CD4-positive, alpha-beta T cell treated with Interleukin-12 subunit alpha and Interleukin-12 subunit beta, for 1 hour (primary cell): ENCODE data around the gene PFKFB4.
"Not testable (repeated sequence)": the region's sequence is repeated elsewhere in the genome, so short reads cannot be mapped to it uniquely, and the experiment has no call there.

Experiments used
- DNase-seq: peaks from one replicate; pipeline ENCODE4 v3.0.0-alpha.2; 2020

Gene PFKFB4

DNA sequence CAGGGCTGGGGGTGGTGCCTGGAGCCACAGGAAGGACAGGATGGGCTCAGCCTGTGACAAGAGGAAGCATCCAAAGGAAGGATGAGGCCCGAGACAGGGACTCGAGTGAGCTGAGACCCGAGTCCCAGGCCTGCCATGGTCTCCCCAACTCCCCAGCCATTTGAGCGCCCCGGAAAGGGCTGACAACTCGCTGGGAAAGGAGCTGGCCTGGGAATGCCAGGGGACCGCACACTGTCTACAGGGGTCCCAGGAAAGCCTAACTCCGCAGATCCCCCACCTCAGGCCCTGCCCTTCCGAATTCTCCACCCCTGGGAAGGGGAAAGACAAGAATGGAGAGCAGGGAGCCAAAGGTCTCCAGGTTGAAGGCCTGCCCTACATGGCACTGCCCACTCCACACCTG is 31.6 kb downstream of the PFKFB4 start:
- DNase-seq, result no peak

DNA sequence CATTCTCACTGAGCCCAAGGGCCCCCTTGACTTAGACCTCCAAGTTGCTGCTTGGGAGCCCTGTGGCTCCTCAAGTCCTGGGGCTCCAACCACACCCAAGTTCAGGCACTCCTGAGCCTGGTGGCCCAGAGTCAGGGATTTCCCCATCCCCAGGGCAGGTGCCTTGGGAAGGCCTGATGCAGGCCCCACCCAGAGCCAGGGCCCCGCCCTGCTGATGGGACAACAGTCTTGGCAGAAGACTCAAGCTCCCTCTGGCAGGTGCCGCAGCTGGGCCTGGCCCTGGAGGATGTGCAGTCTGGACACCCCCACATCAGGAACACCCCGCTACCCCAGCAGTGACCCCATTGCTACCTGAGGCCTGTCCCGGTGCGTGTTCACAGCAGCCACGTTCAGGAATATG is 35.0 kb downstream of the PFKFB4 start:
- no peak for DNase-seq

DNA sequence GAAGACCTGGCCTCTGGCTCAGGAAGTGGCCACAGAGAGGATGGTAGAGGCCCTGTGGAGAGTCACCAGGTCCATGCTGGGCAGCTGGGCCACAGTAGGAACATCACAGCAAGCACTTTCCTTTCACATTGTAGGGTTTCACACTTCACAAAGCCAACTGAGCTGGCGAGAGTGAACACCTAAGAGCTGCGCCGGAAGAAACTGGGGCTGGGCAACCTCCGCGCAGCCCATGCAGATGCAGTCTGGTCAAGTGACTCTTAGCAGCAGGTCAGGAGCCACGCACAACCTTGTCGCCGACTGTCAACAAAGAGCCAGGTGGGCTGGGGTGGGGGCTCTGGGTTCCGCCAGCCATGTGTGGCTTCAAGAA is 37.3 kb downstream of the PFKFB4 start:
- DNase-seq, result no peak

DNA sequence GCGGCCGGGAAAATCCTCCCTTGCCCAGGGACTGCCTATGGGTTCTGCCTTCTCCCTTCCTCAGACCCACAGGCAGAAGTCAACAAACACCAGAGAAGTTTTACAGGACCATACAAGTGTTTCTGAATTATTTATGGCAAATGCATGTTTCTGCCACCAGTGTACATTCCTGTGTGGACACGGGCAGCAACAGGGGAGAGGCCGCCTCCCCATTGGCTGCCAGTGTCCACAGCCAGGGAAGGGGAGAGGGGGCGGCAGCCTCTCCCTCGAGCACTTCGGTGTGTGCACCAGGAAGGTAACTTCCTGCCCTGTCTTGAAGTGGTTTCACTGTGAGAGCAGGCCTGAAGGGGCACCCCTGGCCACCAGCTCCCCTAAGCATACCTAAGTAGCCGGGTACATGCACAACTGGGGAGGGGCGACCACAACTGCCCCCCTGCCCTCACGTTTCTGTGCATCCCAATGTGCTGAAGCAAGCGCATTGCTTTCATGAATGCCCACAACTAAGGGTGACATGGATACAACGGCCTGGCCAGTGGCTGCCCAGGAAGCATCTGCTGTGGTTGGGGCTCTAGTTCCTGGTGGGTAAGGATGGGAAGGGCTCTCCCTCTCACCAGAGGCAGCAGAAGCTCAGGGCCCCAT is 37.8 kb downstream of the PFKFB4 start:
- no peak for DNase-seq

DNA sequence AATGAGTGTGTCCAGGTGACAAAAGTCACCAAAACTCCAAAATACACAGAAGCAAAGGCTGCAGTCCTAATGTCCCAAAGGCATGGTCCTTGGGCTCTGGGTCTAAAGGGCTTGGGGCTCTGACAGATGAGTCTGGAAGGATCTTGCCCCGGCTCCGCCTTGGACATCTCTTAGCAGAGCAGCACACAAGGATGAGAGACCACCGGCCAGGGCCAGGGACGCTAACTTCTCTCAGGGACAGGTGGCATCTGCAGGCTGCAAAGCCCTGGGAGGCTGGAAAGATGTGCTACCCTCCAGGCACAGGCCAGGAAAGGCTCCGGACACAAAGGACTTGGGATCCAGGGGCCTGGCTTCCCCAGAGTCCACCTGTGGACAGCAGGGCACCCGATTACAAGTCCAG is 38.5 kb downstream of the PFKFB4 start:
- DNase-seq, result no peak

DNA sequence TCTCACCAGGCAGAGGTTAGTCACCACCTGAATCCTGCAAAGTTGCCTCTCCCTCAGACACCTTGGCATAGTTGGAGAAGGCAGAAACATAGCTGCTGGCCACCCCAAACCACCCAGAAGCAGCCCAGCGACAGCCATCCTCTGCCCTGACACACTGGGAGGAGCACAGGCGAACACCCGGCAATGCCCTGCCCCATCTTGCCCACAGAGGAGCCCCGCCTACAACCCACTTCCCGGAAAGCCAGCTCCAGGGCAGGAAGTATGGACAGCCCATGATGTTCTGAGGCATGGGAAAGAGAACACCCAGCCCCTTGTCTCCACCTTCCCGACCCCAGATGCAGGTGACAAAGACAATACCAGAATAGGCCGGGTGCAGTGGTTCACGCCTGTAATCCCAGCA is 40.0 kb downstream of the PFKFB4 start:
- no peak for DNase-seq

DNA sequence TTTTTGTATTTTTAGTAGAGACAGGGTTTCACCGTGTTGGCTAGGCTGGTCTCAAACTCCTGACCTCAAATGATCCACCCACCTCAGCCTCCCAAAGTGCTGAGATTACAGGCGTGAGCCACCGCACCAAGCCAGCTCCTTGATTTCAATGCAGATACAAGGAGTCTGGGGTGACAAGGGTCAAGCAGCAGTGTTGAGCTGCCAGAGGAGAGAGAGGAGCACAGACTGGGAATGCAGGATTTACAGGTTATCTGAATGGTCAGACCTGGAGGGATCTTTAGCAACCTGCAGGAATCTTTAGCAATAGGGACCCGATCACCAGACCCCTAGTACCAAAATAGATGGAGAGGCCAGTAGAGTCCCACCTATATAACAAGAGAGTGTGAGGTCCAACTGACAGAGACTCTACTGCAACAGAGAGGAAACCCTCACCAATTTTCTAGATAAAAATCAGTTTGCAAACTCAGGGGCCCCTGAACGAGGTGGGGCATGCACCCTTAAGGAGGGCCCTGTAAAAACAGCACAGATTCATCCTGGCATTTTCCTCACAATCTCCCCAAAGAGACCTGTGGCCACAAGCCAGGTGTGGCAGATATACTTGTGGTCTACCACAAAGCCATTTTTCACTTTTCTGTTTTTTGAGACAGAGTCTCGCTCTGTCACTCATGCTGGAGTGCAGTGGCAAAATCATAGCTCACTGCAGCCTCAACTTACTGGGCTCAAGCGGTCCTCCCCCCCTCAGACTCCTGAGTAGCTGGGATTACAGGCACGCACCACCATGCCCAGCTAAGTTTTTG is 42.0 kb downstream of the PFKFB4 start:
- DNase-seq, result peak; percentile 47

DNA sequence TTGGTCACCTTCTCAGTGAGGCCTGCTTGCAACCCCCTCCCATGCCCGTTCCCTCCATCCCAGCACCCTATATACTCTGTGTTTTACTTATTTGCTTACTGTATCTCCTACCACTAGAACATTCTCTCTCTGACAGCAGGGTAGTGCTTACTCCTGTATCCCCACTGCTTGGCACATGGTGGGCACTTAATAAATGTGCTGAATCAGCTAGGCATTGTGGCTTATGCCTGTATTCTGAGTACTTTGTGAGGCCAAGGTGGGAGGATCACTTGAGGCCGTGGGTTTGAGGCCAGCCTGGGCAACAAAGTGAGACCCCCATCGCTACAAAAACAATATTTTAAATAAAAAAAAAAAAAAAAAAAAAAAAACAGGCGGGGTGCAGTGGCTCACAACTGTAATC is 45.1 kb downstream of the PFKFB4 start:
- no peak for DNase-seq

DNA sequence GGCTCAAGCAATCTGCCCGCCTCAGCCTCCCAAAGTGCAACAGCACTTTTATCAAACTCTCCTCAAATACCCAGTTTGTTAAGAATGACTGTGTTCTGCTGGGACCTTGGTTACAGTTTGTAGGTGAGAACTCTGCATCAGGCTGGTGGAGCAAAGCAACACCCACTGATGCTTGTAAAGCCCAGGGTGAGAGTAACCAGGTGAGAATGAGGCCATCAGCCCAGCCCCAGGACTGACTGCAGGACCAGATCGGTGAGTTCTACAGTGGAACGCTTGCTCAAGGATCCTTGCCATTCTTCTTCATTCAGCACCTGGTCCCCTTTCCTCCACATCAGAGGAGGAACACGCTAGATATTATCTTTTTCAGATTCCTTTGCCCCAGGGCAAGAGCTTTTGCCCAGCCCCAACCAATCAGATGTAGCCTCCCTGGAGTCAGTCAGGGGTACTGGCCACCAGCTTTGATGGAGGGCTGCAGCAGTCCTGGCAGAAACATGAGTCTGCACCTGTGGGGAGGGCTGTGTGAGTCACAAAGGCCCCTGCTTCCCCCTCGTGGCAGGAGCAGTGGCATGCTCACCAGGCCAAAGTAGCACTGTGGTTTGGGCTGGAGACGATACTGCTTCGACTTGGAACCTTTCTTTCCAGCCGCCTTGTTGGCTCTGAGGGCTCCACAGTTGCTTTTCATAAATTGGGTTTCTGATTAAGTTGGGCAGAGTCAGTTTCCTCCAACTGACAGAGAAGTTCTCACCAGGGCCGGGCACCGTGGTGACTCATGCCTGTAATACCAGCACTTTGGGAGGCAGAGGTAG is 49.1 kb downstream of the PFKFB4 start:
- peak; percentile 83 for DNase-seq

DNA sequence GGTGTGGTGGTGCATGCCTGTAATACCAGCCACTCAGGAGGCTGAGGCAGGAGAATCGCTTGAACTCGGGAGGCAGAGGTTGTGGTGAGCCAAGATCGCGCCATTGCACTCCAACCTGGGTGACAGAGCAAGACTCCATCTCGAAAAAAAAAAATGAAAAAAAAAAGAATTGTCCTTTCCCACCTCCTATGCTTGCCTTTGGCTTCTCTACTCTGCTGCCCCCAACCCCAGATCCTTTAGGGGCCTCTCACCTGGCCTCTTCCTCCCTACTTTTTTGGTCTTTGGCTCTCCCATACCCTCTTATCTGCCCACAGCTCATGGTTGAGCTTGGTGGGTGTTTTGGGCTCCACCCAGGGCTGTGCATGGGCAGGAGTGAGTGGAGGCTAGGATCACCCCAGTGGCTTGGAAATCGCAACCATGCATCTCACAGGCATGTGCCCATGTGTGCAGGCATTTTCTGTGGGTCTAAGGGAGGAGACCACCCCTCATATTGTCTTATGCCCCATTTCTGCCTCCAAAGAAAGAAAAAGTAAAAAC is 50.6 kb downstream of the PFKFB4 start:
- DNase-seq, result no peak

DNA sequence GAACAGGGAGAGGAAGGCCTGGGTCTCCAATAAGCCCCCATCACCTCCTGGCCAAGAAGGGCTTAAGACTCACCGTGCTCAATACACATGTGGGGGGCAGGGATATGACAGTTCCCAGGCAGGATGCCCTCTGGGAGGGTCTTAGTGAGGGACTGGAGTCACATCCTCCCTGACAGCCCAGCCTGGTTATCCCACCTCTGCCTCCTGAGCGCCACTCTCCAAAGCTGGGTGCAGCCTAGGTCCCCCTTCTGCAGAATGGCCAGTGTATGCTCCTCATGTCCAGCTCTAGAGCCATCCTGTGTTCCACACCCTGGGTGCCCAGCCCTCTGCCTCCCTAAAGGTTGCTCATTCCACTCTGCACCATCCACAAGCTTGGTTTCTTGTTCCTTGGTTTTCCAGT is 51.5 kb downstream of the PFKFB4 start:
- DNase-seq, result no peak

DNA sequence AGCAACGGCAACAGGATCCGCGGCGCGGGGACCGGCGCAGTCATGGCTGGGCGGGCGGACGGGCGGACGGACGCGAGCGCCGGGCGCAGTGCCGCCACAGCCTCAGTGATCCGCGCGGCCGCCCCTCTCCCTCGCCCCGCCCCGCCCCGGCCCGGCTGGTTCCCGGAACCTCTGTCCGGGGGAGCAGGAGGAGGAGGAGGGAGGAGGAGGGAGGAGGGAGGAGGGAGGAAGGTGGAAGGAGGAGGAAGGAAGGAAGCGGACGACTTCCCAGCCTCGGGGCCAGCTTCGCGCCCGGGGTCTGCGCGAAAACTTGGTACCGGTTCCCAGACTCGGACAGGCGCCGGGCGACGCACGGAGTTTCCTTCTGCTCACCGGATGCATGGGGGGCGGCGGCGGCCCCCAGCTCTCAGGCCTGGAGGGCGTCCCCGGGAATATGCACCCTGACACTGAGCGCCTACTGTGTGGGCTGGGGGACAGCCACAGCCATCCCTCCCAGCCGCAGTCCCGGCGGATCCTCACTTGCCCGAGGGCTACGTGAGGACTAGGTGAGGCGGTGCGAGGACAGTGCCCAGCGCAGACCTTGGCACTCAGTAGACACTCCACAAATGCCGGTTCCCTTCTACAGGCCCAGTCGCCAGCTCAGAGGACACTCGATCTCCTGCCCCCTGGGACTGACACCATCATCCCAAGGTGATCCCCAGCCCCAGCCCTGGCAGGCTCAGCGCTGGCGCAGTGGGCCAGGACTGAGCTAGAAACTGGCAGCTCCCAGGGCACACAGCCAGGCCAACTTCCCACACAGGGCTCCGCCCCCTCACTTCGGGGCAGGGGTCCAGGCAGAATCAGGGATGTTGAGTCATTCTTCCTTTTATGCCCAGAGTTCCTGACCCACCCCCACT is 52.3 kb downstream of the PFKFB4 start, which contains the start of gene SHISA5:
Gene SHISA5, minus strand, starts transcription at position 124 of the 896 bp plus-strand sequence. Its CDS starts 80 bp downstream, at position 44.
- DNase-seq, result peak; percentile 57

DNA sequence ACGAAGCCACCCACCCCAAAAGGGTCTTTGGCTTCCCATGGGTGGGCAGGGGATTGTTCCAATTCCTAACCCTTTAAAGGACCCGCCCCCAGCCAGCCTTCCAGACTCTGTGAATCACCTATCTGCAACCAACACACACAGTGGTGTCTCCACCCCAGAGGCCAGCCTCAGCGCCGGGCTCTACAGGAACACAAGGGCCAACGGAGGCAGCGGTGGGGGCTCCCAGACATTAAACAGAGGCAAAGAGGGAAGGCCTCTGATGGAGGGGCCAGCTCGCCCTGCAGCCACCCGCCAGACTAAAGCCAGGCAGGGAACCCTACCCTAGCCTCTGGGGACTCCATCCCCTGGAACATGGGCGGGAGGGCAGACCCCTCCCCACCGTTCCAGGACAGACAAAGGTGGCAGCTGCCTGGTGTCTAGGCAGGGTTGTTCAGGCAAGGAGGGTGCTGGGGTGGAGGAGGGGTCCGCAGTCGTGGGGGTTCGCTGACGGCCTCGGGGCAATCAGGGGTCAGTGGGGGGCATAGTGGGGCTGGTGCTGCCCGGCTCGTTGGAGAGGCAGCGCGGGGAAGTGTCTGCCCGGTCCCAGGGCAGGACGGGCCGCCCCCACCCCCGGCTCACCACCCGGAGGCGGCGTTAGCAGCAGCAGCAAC is 53.1 kb downstream of the PFKFB4 start:
- DNase-seq, result no peak

DNA sequence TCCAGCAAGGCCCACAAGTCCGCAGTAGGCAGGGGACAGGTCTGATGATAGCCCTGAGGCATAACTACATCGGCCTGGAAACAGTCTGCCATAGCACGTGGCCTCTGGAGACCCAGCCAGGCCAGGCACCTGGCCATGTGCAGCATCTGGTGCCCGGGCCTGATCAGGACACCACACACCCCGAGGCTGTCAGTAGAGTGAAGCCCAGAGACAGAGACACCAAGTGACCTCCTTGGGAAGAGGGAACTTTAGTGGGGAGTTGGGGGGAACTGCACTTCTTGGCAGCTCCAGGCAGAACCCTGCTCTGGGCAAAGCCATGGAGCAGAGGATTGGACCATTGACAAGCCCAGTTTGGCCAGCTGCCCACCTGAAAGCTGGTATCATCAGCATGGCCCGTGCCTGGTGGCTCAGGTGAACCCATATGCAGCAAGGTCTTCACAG is 53.9 kb downstream of the PFKFB4 start:
- no peak for DNase-seq

DNA sequence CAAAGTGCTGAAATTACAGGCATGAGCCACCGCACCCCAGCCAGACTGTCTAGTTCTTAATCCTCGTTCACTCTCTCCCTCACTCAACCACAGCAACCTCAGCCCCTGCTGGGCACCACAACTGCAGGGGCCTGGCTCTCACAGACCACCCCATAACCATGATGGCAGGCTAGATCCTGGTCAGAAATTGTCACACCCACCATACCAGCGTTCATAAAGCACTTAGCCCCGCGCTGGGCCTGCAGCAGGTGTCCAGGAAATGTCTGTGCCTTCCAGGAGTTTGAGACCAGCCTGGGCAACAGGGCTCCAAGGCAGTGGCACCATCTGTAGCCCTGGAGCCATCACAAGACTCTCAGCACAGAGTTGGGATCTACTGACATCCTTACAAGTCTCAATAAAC is 54.5 kb downstream of the PFKFB4 start:
- DNase-seq, result no peak

DNA sequence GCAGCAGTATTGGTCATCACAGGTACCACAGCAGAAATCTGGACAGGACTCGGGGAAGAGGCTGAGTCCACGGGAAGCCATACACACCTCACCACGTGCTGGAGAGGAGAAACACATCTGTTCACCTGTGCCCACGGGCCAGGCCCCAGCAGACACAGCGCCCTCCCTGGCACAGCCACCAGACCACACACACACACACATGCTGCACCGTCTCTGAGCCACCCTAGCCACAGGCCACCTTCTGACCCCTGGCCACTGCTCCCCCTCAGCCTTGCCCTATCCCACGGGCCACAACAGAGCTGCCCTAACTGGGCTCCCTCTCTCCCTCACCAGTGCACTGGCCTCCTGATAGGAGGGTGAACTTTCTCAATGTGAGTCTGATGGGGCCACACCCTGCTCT is 55.4 kb downstream of the PFKFB4 start:
- no peak for DNase-seq

DNA sequence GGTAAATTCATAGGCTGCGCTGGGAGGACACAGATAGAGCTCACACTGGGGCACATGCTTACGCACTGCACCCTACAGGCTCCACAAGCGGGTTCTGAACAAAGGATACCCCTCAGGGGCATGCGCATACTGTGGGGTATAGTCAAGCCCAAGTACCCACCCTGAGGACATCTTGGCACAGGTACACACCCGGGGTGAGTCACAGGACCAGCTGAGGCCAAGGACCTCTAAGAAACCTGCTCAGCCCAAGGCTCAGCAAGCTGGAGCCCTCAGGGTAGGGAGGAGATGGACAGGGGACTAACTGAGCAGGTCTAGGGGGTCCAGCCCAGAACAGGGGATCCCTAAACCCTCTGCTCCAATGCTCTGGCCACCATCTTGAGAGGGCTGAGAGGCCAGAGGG is 55.9 kb downstream of the PFKFB4 start:
- no peak for DNase-seq

DNA sequence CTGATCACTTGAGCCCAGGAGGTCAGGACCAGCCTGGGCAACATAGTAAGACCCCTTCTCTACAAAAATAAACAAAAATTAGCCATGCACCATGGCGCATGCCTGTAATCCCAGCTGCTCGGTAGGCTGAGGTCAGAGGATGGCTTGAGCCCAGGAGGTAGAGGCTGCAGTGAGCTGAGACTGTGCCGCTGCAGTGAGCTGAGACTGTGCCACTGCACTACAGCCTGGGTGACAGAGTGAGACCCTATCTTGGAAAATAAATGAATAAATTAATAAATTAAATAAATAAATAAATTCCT is 63.5 kb downstream of the PFKFB4 start:
- DNase-seq, result no peak

DNA sequence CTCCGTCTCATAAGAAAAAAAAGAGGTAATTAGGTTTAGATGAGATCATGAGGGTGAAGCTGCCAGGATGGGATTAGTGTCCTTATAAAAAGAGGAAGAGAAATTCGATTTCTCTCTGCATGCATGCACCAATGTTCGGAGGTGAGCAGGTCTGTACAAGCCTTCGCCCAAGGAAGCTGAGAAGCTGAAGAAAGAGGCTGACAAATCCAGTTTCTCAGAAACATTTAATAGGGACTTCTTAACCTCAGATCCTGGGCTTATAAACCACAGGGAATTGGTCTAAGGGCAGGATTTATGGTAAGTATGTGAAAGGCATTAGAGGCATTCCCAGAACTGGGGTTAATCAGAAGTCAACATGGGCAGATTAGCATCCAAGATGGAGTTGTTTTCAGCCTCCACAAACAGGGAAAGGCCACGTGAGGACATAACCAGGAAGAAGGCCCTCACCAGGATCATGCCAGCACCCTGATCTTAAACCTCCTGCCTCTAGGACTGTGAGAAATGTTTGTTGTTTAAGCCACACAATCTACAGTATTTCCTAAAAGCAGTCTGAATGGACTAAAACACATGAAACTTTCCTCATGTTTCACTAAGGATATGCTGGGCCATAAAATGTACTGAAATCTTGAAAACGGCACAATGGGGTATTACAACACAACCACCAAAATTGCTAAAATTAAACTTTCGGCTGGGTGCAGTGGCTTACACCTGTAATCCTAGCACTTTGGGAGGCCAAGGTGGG is 64.0 kb downstream of the PFKFB4 start:
- no peak for DNase-seq

DNA sequence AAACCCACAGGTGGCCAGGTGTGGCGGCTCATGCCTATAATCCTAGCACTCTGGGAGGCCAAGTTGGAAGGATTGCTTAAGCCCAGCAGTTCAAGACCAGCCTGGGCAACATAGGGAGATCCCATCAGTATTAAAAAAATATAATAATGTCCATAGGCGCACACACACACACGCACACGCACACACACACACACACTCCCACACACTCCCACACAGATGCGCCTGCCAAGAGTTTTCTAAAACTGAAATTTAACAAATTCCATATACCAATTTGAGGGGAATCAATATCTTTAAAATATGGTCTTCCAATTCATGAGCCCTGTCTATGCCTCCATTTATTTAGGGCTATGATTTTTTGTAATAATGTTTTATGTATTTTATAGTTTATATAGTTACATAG is 69.7 kb downstream of the PFKFB4 start:
- no peak for DNase-seq

DNA sequence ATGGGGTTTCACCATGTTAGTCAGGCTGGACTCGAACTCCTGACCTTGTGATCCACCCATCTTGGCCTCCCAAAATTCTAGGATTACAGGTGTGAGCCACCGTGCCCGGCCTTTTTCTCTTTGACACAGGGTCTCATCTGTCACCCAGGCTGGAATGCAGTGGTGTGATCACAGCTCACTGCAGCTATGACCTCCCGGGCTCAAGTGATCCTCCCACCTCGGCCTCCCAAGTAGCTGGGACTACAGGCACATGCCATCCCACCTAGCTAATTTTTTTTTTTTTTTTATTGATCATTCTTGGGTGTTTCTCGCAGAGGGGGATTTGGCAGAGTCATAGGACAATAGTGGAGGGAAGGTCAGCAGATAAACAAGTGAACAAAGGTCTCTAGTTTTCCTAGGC is 73.8 kb downstream of the PFKFB4 start:
- not testable (repeated sequence) for DNase-seq
